NCI-H1436 treated with DMSO at 0.1 percent for 48 hours (cell line): Measurements from ENCODE around the gene MRGPRE.

ENCODE experiments used
- DNase-seq: peaks from one replicate; lab custom pipeline; 2025; lab: John Stamatoyannopoulos, UW

The MRGPRE gene

DNA sequence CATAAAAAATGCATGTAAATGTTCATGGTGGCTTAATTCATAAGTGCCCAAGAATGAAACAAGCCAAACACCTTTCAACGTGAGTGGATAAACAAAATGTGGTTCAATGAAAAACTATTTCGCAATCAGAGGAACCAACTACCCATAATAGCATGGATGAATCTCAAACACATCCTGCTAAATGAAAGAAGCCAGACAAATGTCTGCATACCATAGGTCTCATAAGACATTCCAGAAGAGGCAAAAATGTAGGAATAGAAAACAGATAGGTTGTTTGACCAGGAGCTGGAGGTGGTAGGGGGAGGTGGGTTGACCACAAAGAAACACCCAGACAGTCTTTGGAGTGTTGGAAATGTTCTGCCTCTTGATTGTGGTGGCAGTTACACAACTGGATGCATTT lies 53.9 kb downstream of the MRGPRE start:
- no peak for DNase-seq

- no peak for DNase-seq
These were observed 54.3 kb downstream of the MRGPRE start for GRCh38 chr11:3177931-3178330.
